Epithelial cell of esophagus (primary cell): ENCODE results near the gene YPEL4.
A peak's percentile ranks its signal among the peaks of the same experiment; 100 is the strongest.

Experiments
- DNase-seq: peaks from one replicate; pipeline ENCODE4 v3.0.0; 2010; ENCODE audit warnings: low read depth
- H3K4me3 ChIP-seq: 2 replicates; pipeline ENCODE4 v1.5.1; 2011; ENCODE audit warnings: mild to moderate bottlenecking, low read length, control low read depth
- CTCF ChIP-seq: IDR thresholded peaks from 2 replicates; pipeline ENCODE4 v1.5.1; 2011; ENCODE audit warnings: low read depth, mild to moderate bottlenecking, low read length, control low read depth, inconsistent platforms; ENCODE audit not compliant: insufficient read depth; ENCODE audit errors: missing control alignments

The YPEL4 gene

GRCh38 chr11:57604296-57605027 lies 45.2 kb downstream of the YPEL4 start:
- DNase-seq, result no peak
- TF ChIP-seq CTCF, result no peak
- no peak overlapping the region for H3K4me3 ChIP-seq

GRCh38 chr11:57601297-57601696 lies 48.4 kb downstream of the YPEL4 start:
- H3K4me3 ChIP-seq, result no peak overlapping the region
- no peak for DNase-seq
- TF ChIP-seq CTCF, result no peak

- no peak for TF ChIP-seq CTCF
- DNase-seq, result peak; percentile 10
- H3K4me3 ChIP-seq, result no peak overlapping the region
These were observed 50.3 kb downstream of the YPEL4 start for GRCh38 chr11:57599381-57599780.

DNA sequence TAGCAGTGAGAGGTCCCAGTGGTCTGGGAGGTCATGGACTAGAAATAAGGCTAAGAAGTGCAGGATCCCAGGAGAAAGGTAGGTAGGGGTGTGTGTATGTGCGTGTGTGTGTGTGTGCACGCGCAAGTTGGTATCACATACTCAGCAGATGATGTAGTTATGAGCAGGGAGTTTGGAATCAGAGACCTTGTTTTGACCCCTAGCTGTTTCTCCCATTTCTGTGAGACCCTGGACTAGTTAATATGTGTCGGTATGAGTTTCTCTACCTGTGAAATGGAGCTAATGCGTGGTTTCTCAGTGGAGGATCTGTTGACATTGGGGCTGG lies 50.9 kb downstream of the YPEL4 start:
- H3K4me3 ChIP-seq, result no peak overlapping the region
- DNase-seq, result no peak
- no peak for TF ChIP-seq CTCF

DNA sequence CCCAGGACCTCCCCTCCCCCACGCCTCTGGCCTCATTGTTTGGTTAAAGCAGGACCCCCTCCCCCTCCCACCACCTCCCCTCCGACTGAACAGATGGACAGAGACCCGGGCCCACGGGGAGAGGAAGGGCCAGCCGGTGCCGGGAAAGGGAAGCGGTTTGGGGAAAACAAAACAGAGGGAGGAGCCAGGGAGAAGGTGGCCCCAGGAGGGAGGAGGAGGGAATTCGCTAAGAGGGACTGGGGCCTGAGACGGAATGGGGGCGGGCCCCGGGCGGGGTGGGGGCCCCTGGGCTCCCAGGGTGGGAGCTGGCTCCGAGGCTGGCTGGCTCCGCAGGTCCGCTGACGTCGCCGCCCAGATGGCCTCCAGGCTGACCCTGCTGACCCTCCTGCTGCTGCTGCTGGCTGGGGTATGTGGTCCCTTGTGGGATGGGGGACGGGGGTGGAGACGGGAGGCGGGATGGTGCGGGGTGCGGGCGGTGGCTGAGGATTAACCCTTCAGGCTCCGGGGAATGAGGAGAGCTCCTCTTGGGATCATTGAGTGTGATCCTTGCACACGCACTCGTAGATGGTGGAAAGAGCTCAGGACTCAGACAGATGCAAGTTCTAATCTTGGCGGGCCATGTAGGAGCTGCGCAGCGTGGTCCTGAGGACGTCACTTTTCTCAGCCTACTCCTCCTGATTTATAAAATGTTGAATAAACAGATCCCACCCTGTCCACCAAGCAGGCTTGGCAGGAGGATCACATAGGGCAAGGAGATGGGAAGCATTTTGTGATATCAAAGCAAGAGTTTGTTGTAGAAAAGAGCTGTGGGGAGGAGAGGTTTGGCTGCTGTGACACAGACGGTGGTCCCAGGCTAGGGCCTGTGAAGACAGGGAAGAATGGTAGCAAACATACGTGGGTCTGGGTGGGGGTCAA lies 51.5 kb downstream of the YPEL4 start:
- DNase-seq, result no peak

DNA sequence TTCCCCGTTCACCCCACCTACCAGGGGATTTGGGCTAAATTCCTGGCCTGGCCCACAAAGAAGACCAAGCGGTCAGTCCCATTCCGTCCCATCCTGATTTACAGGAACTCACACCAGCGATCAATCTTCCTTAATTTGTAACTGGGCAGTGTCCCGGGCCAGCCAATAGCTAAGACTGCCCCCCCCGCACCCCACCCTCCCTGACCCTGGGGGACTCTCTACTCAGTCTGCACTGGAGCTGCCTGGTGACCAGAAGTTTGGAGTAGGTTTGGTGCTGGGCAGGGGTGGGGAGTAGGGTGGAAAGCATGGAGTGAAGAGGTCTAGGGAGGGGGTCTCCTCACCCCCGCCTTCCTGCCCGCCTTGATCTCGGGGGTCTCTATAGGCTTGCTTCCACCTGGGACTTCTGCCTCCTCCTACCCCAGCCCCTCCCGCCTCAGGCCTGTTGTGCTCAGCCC lies 52.2 kb downstream of the YPEL4 start, which contains the start of gene SERPING1:
Gene SERPING1, plus strand, starts transcription at position 225 of the 455 bp plus-strand sequence. CDS start 586 bp downstream, outside the sequence.
- TF ChIP-seq CTCF, result no peak
- DNase-seq, result no peak
- peak within 1 kb of the TSS; percentile 23 for H3K4me3 ChIP-seq

More for the DNA sequence above, 51.5 kb downstream of the YPEL4 start:
- H3K4me3 ChIP-seq, result peak overlapping the region; percentile 23
- TF ChIP-seq CTCF, result no peak
